ENCODE measurements around the gene OR51V1.

GRCh38 chr11:5242933-5243815 is 42.7 kb upstream of the OR51V1 start:
- TF ChIP-seq CTCF (conservative IDR thresholded peaks at IDR 0.05) (no peak), ZFX (IDR thresholded peaks at IDR 0.05) (no peak)
